OCI-LY3 (cell line): Measurements from ENCODE around the gene JADE2.

Source experiments
- H2AFZ ChIP-seq: fragments of 200-600, 300-600 bp; shearing (Covaris generic); 2 replicates; pipeline ENCODE4 v1.6.0; 2014; ENCODE audit warnings: antibody characterized with exemption, low read depth, low read length
- H3K27ac ChIP-seq: fragments of 200-600, 300-600 bp; sonication (generic); 2 replicates; pipeline ENCODE4 v1.5.1; 2014; ENCODE audit warnings: mild to moderate bottlenecking, low read length, moderate library complexity, mixed read lengths
- H3K27me3 ChIP-seq: fragments of 200-600, 300-600 bp; sonication (generic); 2 replicates; pipeline ENCODE4 v1.6.1; 2014; ENCODE audit warnings: low read depth, low read length, mixed read lengths
- H3K36me3 ChIP-seq: fragments of 200-600, 300-600 bp; sonication (generic); replicated peaks from 2 replicates; pipeline ENCODE3; 2014; ENCODE audit warnings: low read depth, low read length, mixed read lengths
- H3K4me1 ChIP-seq: fragments of 300-600, 200-600 bp; sonication (generic); 2 replicates; pipeline ENCODE4 v1.6.1; 2014; ENCODE audit warnings: low read length, mixed read lengths
- H3K4me2 ChIP-seq: fragments of 200-600, 300-600 bp; sonication (generic); 2 replicates; pipeline ENCODE4 v1.6.1; 2014; ENCODE audit warnings: low read length, mixed read lengths
- H3K4me3 ChIP-seq: fragments of 300-600, 200-600 bp; sonication (generic); 2 replicates; pipeline ENCODE4 v1.5.1; 2014; ENCODE audit warnings: antibody characterized with exemption, mild to moderate bottlenecking, low read length, moderate library complexity
- H3K79me2 ChIP-seq: fragments of 300-600, 200-600 bp; shearing (Covaris generic); 2 replicates; pipeline ENCODE4 v1.6.1; 2014; ENCODE audit warnings: mild to moderate bottlenecking, low read length, mixed read lengths
- H3K9ac ChIP-seq: fragments of 300-600, 200-600 bp; shearing (Covaris generic); 2 replicates; pipeline ENCODE4 v1.6.0; 2014; ENCODE audit warnings: mild to moderate bottlenecking, low read length, moderate library complexity
- H3K9me3 ChIP-seq: fragments of 200-600, 300-600 bp; shearing (Covaris generic); 2 replicates; pipeline ENCODE4 v1.6.1; 2014; ENCODE audit warnings: low read length, mixed read lengths; ENCODE audit not compliant: insufficient read depth
- H4K20me1 ChIP-seq: fragments of 200-600, 300-600 bp; sonication (generic); 2 replicates; pipeline ENCODE4 v1.6.1; 2016; ENCODE audit warnings: low read length, mixed read lengths; ENCODE audit not compliant: insufficient read depth
- CTCF ChIP-seq: fragments of 200-600, 300-600 bp; sonication (generic); IDR thresholded peaks from 2 replicates; pipeline ENCODE4 v1.5.1; 2014; ENCODE audit warnings: antibody characterized with exemption, low read length, low read depth
- EZH2phosphoT487 ChIP-seq: fragments of 200-600 bp; shearing (Covaris generic); IDR thresholded peaks from 2 replicates; pipeline ENCODE4 v1.6.1; 2018; ENCODE audit warnings: antibody characterized with exemption, mixed run types, low read depth

Gene JADE2

GRCh38 chr5:134509308-134510040 lies 16.0 kb upstream of the JADE2 start:
- H2AFZ ChIP-seq: no peak overlapping the region
- H3K9me3 ChIP-seq: no peaks in the 10 kb centered on the region
- no peaks in the 10 kb centered on the region for H4K20me1 ChIP-seq
- H3K27me3 ChIP-seq: no peaks in the 10 kb centered on the region
- H3K4me2 ChIP-seq: no peak overlapping the region
- no peaks in the 10 kb centered on the region for H3K79me2 ChIP-seq
- H3K27ac ChIP-seq: no peak overlapping the region
- H3K9ac ChIP-seq: no peak overlapping the region
- no peaks in the 10 kb centered on the region for H3K4me1 ChIP-seq
- no peak overlapping the region for H3K4me3 ChIP-seq
- TF ChIP-seq CTCF (no peak), EZH2phosphoT487 (no peak)
- H3K36me3 ChIP-seq: no peaks in the 10 kb centered on the region

- H3K4me1 ChIP-seq: no peaks in the 10 kb centered on the region
These were observed 14.3 kb upstream of the JADE2 start for GRCh38 chr5:134510970-134511795.

GRCh38 chr5:134511796-134512660 lies 13.4 kb upstream of the JADE2 start:
- Histone ChIP-seq H3K9ac (no peak overlapping the region), H4K20me1 (no peaks in the 10 kb centered on the region), H3K4me3 (no peak overlapping the region), H3K4me2 (no peak overlapping the region), H3K79me2 (no peaks in the 10 kb centered on the region), H3K27ac (no peak overlapping the region), H3K36me3 (no peaks in the 10 kb centered on the region), H3K27me3 (no peaks in the 10 kb centered on the region), H2AFZ (no peak overlapping the region), H3K9me3 (no peaks in the 10 kb centered on the region), H3K4me1 (no peaks in the 10 kb centered on the region)
- TF ChIP-seq EZH2phosphoT487 (no peak), CTCF (no peak)

More at GRCh38 chr5:134510970-134511795, 14.3 kb upstream of the JADE2 start:
- Histone ChIP-seq H3K9ac (no peak overlapping the region), H4K20me1 (no peaks in the 10 kb centered on the region), H2AFZ (no peak overlapping the region), H3K27ac (no peak overlapping the region), H3K79me2 (no peaks in the 10 kb centered on the region), H3K27me3 (no peaks in the 10 kb centered on the region), H3K4me2 (no peak overlapping the region), H3K9me3 (no peaks in the 10 kb centered on the region), H3K36me3 (no peaks in the 10 kb centered on the region), H3K4me3 (no peak overlapping the region)
- TF ChIP-seq CTCF: no peak
- TF ChIP-seq EZH2phosphoT487: no peak
